SK-N-SH (cell line): Measurements from ENCODE around the gene TDRD1. TPM values are rescaled to one million over a fixed set of nuclear protein-coding genes. Genes with fewer than 3 reads are reported as not detected.

Source experiments
- CTCF ChIA-PET: fragments of 300-600, 350-600 bp; formaldehyde crosslinking; extraction: SDS; loops from one replicate; lab custom pipeline; 2021; lab: Yijun Ruan, JAX
- POLR2A ChIA-PET: fragments of 350-600 bp; sonication (Branson Sonifier 250); formaldehyde crosslinking; extraction: SDS; loops from one replicate; lab custom pipeline; 2020; ENCODE audit warnings: antibody characterized with exemption, inconsistent platforms; lab: Yijun Ruan, JAX
- DNase-seq: peaks from one replicate; pipeline ENCODE4 v3.0.0; 2012
- H2AFZ ChIP-seq: fragments of 200-600 bp; sonication (generic); 2 replicates; pipeline ENCODE4 v1.8.1; 2016; ENCODE audit warnings: antibody characterized with exemption, mild to moderate bottlenecking, low read depth
- H3F3A ChIP-seq: fragments of 200-600 bp; sonication (generic); replicated peaks from 2 replicates; pipeline ENCODE3; 2016; ENCODE audit warnings: antibody characterized with exemption, mild to moderate bottlenecking; ENCODE audit not compliant: insufficient read depth
- H3K27ac ChIP-seq, 2 experiments: fragments of 200-500 bp in 1 of 2; fragments of 200-600 bp in 1 of 2; sonication (Bioruptor generic) in 1 of 2; sonication (generic), shearing (Covaris generic) in 1 of 2; 2 replicates each; pipeline versions ENCODE4 v1.5.1 to v1.6.1; 2014 to 2016; ENCODE audit warnings: low read depth in 2 of 2, inconsistent platforms in 1 of 2, low read length in 1 of 2, mild to moderate bottlenecking in 1 of 2, mixed read lengths in 1 of 2
- H3K27me3 ChIP-seq: fragments of 200-600 bp; sonication (generic), shearing (Covaris generic); 2 replicates; pipeline ENCODE4 v1.6.1; 2016; ENCODE audit warnings: mixed run types; ENCODE audit not compliant: insufficient read depth
- H3K36me3 ChIP-seq, 2 experiments: fragments of 200-500 bp in 1 of 2; fragments of 200-600 bp in 1 of 2; sonication (Bioruptor generic) in 1 of 2; sonication (generic) in 1 of 2; replicated peaks in 1 of 2; 2 replicates each; pipeline versions ENCODE3 to v1.5.1; 2014 to 2016; ENCODE audit warnings: low read length in 1 of 2, mild to moderate bottlenecking in 1 of 2; ENCODE audit not compliant: insufficient read depth in 2 of 2, control insufficient read depth in 1 of 2
- H3K4me1 ChIP-seq, 2 experiments: fragments of 200-500 bp in 1 of 2; fragments of 200-600 bp in 1 of 2; sonication (Bioruptor generic) in 1 of 2; sonication (generic), shearing (Covaris generic) in 1 of 2; 2 replicates each; pipeline versions ENCODE4 v1.5.1 to v1.6.1; 2014 to 2016; ENCODE audit warnings: low read depth in 1 of 2, low read length in 1 of 2, mixed run types in 1 of 2; ENCODE audit not compliant: insufficient read depth in 2 of 2, control insufficient read depth in 1 of 2
- H3K4me2 ChIP-seq: fragments of 200-600 bp; sonication (generic), shearing (Covaris generic); 2 replicates; pipeline ENCODE4 v1.6.1; 2017; ENCODE audit warnings: mixed run types
- H3K4me3 ChIP-seq, 2 experiments: fragments of 200-500 bp in 1 of 2; fragments of 200-600 bp in 1 of 2; sonication (Bioruptor generic) in 1 of 2; sonication (generic), shearing (Covaris generic) in 1 of 2; 2 replicates each; pipeline versions ENCODE4 v1.5.1 to v1.8.1; 2014 to 2016; ENCODE audit warnings: low read depth in 2 of 2, inconsistent platforms in 1 of 2, low read length in 1 of 2, mild to moderate bottlenecking in 1 of 2, mixed read lengths in 1 of 2, moderate library complexity in 1 of 2
- H3K79me2 ChIP-seq: fragments of 200-600 bp; sonication (generic); 2 replicates; pipeline ENCODE4 v1.8.1; 2017; ENCODE audit warnings: mild to moderate bottlenecking; ENCODE audit not compliant: insufficient read depth
- H3K9ac ChIP-seq: fragments of 200-600 bp; sonication (generic); 2 replicates; pipeline ENCODE4 v1.6.1; 2017; ENCODE audit warnings: mixed run types
- H3K9me2 ChIP-seq: fragments of 200-600 bp; sonication (generic); 2 replicates; pipeline ENCODE4 v1.6.1; 2017; ENCODE audit warnings: mixed run types
- H3K9me3 ChIP-seq: fragments of 200-600 bp; sonication (generic); 2 replicates; pipeline ENCODE4 v1.6.1; 2017; ENCODE audit warnings: mixed run types, mild to moderate bottlenecking, moderate library complexity
- H4K20me1 ChIP-seq: fragments of 200-600 bp; sonication (generic); 2 replicates; pipeline ENCODE4 v1.6.1; 2017; ENCODE audit warnings: mild to moderate bottlenecking, mixed run types; ENCODE audit not compliant: insufficient read depth
- ELF1 ChIP-seq: IDR thresholded peaks from 2 replicates; pipeline ENCODE4 v1.4.0; 2012
- EP300 ChIP-seq, 2 experiments: IDR thresholded peaks; 2 replicates each; pipeline versions ENCODE4 v1.4.0 to v1.6.1; 2012; ENCODE audit warnings: borderline replicate concordance in 1 of 2, low read depth in 1 of 2, low read length in 1 of 2
- EZH2phosphoT487 ChIP-seq: fragments of 200-600 bp; sonication (generic); IDR thresholded peaks from 2 replicates; pipeline ENCODE4 v1.6.1; 2017; ENCODE audit warnings: low read depth, mixed run types, mild to moderate bottlenecking, antibody characterized with exemption, moderate library complexity, borderline replicate concordance
- FOXM1 ChIP-seq: IDR thresholded peaks from 2 replicates; pipeline ENCODE4 v1.4.0; 2012; ENCODE audit warnings: low read depth, mild to moderate bottlenecking
- JUND ChIP-seq: IDR thresholded peaks from 2 replicates; pipeline ENCODE4 v1.4.0; 2012
- MXI1 ChIP-seq: IDR thresholded peaks from 2 replicates; pipeline ENCODE4 v1.6.1; 2012; ENCODE audit warnings: mild to moderate bottlenecking, low read depth, low read length, improper control_type of control experiment
- POLR2AphosphoS5 ChIP-seq: IDR thresholded peaks from 2 replicates; pipeline ENCODE4 v1.6.1; 2012; ENCODE audit warnings: low read depth, low read length
- REST ChIP-seq: IDR thresholded peaks from 2 replicates; pipeline ENCODE4 v1.6.1; 2012; ENCODE audit warnings: mild to moderate bottlenecking, low read depth, low read length, moderate library complexity
- RFX5 ChIP-seq: IDR thresholded peaks from 2 replicates; pipeline ENCODE4 v1.6.1; 2012; ENCODE audit warnings: mild to moderate bottlenecking, improper control_type of control experiment, low read length
- RXRA ChIP-seq: IDR thresholded peaks from 2 replicates; pipeline ENCODE4 v1.4.0; 2012; ENCODE audit warnings: low read depth, mild to moderate bottlenecking, borderline replicate concordance
- TCF12 ChIP-seq: IDR thresholded peaks from 2 replicates; pipeline ENCODE4 v1.4.0; 2012
- USF1 ChIP-seq: IDR thresholded peaks from 2 replicates; pipeline ENCODE4 v1.4.0; 2012; ENCODE audit warnings: low read depth, borderline replicate concordance
- USF2 ChIP-seq: fragments of 150-350 bp; IDR thresholded peaks from 2 replicates; pipeline ENCODE4 v1.6.1; 2017; ENCODE audit warnings: antibody characterized with exemption, low read length, low read depth, borderline replicate concordance
- YY1 ChIP-seq: IDR thresholded peaks from 2 replicates; pipeline ENCODE4 v1.4.0; 2012; ENCODE audit warnings: low read depth, mild to moderate bottlenecking
- whole genome bisulfite sequencing: methylation state at CpG from one replicate; pipeline ENCODE4 v1.1.6; 2017; ENCODE audit warnings: low lambda C conversion rate; 5-methylcytosine and 5-hydroxymethylcytosine counted together
- polyA plus RNA-seq, 3 experiments: library from polyadenylated mRNA; depleted of rRNA; stranded (reverse); fragments of >200 nt; gene quantifications; 2 replicates each; pipeline ENCODE4 v1.2.3, GENCODE V29; 2012

The TDRD1 gene
- polyA plus RNA-seq, 1 of the 3 experiments (the other 2 are of a cell fraction): not detected

DNA sequence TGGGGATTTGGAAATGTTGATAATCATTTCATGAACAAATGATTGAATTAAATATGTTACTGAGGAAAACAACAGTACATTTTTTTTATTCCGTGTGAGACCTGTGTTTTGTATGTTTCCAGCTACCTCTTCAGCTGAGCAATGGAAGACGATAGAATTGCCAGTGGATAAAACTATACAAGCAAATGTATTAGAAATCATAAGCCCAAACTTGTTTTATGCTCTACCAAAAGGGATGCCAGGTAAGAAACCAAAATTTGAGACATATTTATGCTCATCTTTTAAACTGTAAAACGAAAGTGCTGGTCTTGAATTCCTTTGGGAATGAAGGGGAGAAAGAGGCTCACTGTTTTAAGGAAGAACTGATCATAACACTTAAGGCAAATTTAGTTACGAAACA is 42.1 kb downstream of the TDRD1 start:
- H3K79me2 ChIP-seq: no peaks in the 10 kb centered on the region
- H4K20me1 ChIP-seq: no peaks in the 10 kb centered on the region
- no peak overlapping the region for H3K27ac ChIP-seq
- no peak overlapping the region for H2AFZ ChIP-seq
- CTCF ChIA-PET: interaction anchor here (1.8 kb wide), 1 partner anchor 22 kb away, joined by 4 read pairs; no protein-coding TSS in a partner anchor
- peaks cover 6% of the 10 kb centered on the region; the same call in 1 of the 2 replicates for H3K27me3 ChIP-seq
- no peaks in the 10 kb centered on the region for H3K9me3 ChIP-seq
- WGBS: 41% methylated on average over 4 of the region's 4 CpGs
- H3K36me3 ChIP-seq: no peaks in the 10 kb centered on the region
- POLR2A ChIA-PET: no interaction called here
- no peaks in the 10 kb centered on the region for H3K9me2 ChIP-seq
- no peak for DNase-seq
- no peaks in the 10 kb centered on the region for H3K4me1 ChIP-seq
- H3K9ac ChIP-seq: no peak overlapping the region
- H3K4me3 ChIP-seq: no peak overlapping the region
- TF ChIP-seq JUND (no peak), POLR2AphosphoS5 (no peak), USF1 (no peak), USF2 (no peak), RXRA (no peak)
- H3F3A ChIP-seq: no peaks in the 10 kb centered on the region
- H3K4me2 ChIP-seq: no peak overlapping the region

DNA sequence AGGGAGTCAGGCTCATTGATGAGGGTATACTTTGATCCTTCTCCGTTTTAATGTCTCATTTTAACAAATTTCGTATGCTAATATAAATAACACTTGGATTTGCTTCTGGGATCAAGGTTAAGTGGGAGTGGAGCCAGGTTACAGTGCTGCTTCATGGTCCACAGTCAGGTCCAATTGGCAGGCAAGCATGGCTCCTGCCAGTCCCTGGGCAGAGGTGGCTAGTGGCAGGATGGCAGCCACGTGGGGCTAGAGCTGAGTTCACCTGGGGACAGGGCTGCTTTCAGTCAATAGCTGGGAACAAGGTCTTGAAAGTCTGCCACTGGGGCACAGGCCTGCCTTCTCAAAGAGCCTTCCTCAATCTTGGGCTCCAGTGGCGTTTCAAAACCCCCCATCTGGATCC is 43.9 kb downstream of the TDRD1 start:
- no peaks in the 10 kb centered on the region for H3F3A ChIP-seq
- TF ChIP-seq FOXM1: no peak
- no peak for TF ChIP-seq EP300 (IDR thresholded peaks at IDR 0.05; ENCODE audit: borderline replicate concordance in 1 of 2, low read depth in 1 of 2, low read length in 1 of 2)
- TF ChIP-seq REST: no peak
- no peak for TF ChIP-seq RXRA
- TF ChIP-seq MXI1: no peak
- TF ChIP-seq YY1: no peak
- TF ChIP-seq ELF1: no peak
- TF ChIP-seq TCF12: no peak
- TF ChIP-seq EZH2phosphoT487: no peak
- no peak for TF ChIP-seq JUND
- TF ChIP-seq RFX5: no peak
- ChIA-PET CTCF (interaction anchor here (1.6 to 1.8 kb wide), 2 partner anchors 18 to 20 kb away, joined by 3 to 4 read pairs; no protein-coding TSS in a partner anchor), POLR2A (no interaction called here)
- no peaks in the 10 kb centered on the region for H3K4me1 ChIP-seq
- no peaks in the 10 kb centered on the region for H4K20me1 ChIP-seq
- H3K27ac ChIP-seq: no peak overlapping the region
- no peaks in the 10 kb centered on the region for H3K36me3 ChIP-seq
- no peak overlapping the region for H3K9ac ChIP-seq
- no peak overlapping the region for H2AFZ ChIP-seq
- no peaks in the 10 kb centered on the region for H3K9me3 ChIP-seq
- H3K79me2 ChIP-seq: no peaks in the 10 kb centered on the region
- H3K4me2 ChIP-seq: no peak overlapping the region
- 23% methylated on average over 3 of the region's 4 CpGs for WGBS
- H3K4me3 ChIP-seq: no peak overlapping the region
- no peaks in the 10 kb centered on the region; the same call in 1 of the 2 replicates for H3K27me3 ChIP-seq
- no peaks in the 10 kb centered on the region for H3K9me2 ChIP-seq
- no peak for DNase-seq
